Measurements from ENCODE around the gene CCSER1.
"Not testable (repeated sequence)": the region's sequence is repeated elsewhere in the genome, so short reads cannot be mapped to it uniquely, and the experiment has no call there.

The CCSER1 gene

DNA sequence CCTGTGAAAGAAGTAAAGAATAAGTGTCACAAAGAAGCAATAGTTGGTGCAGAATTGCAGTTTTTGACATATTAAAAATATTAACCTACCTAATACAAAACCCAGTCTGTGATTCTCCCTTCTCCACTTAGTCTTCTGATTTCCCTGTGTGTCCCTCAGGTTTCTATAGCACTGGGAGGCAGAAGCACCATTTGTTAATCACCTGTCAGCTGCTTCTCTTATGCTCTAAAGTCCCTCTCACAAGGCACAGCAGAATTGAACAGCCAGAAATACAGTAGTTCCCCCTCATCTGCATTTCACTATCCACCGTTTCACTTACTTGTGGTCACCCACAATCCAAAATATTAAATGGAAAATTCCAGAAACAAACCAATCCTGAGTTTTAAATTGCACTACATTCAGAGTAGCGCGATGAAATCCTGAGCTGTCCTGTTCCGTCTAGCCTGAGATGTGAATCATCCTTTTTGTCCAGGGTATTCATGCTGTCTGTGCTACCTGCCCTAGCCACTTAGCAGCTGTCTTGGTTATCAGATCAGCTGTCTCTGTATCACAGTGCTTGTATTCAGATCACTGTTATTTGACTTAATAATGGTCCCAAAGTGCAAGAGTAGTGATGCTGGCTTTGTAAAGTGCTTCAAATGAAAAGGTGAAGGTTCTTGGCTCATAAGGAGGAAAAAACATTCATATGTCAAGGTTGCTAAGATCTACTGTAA, 1192.5 kb downstream of the CCSER1 start:
- Histone ChIP-seq H3K4me1 (ENCODE audit: insufficient read depth, low read length) (no peaks in the 10 kb centered on the region), H3K27ac (ENCODE audit: low read length) (no peak overlapping the region), H3K9ac (ENCODE audit: low read depth, low read length) (no peak overlapping the region)

DNA sequence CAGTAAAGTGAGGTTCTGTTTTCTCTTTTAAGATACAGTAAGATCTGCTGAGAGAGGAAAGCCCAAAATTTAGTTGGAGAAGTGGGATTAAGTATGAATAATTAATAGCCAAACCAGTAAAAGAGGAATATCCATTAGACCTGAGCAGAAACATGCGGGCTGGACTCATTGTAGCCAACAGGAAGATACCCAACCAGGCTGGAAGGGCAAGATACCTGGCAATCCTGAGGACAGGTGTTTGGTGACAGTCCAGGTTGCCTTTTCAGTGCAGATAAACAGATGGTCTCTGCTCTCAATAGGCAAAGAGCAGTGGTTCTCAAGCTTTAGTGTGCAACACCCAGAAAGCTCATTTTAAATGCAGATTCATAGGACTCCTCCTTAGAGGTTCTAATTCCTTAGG, 1195.8 kb downstream of the CCSER1 start:
- Histone ChIP-seq H3K9me3 (ENCODE audit: insufficient read depth, low read depth, low read length) (peaks cover 20% of the 10 kb centered on the region), H3K9ac (ENCODE audit: low read depth, low read length) (no peak overlapping the region)

More for the DNA sequence above, 1192.5 kb downstream of the CCSER1 start:
- Histone ChIP-seq H3K36me3 (ENCODE audit: insufficient read depth, low read depth, low read length) (no peaks in the 10 kb centered on the region), H3K27me3 (ENCODE audit: insufficient read depth, low read length) (no peaks in the 10 kb centered on the region), H3K9me3 (ENCODE audit: insufficient read depth, low read depth, low read length) (no peaks in the 10 kb centered on the region), H3K4me3 (ENCODE audit: low read length) (no peak overlapping the region)

DNA sequence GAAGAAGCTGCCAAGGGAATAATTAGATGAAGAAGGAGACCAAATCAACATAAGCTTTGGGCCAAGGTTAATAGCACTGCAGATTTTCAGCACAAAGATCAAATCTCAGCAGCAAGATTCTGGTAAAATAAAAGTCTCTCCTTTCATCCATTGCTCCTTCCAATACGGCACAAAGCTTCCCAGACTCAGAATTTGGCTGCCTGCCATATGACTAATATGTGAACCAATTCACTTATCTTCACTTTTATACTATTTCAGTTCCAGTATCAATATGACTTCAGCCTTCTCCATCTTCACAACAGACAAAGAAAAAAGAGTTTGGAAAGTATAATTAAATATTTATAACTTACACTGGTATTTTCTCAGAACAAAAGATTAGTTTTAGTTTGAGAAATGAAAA, 1198.3 kb downstream of the CCSER1 start:
- H3K9ac ChIP-seq (ENCODE audit: low read depth, low read length) = no peak overlapping the region
- peaks cover 31% of the 10 kb centered on the region for H3K9me3 ChIP-seq (ENCODE audit: insufficient read depth, low read depth, low read length)
- H3K36me3 ChIP-seq (ENCODE audit: insufficient read depth, low read depth, low read length) = no peaks in the 10 kb centered on the region
- no peaks in the 10 kb centered on the region for H3K27me3 ChIP-seq (ENCODE audit: insufficient read depth, low read length)
- H3K4me1 ChIP-seq (ENCODE audit: insufficient read depth, low read length) = no peaks in the 10 kb centered on the region
- no peak overlapping the region for H3K4me3 ChIP-seq (ENCODE audit: low read length)
- H3K27ac ChIP-seq (ENCODE audit: low read length) = no peak overlapping the region

More for the DNA sequence above, 1195.8 kb downstream of the CCSER1 start:
- H3K4me3 ChIP-seq (ENCODE audit: low read length) = no peak overlapping the region
- no peaks in the 10 kb centered on the region for H3K27me3 ChIP-seq (ENCODE audit: insufficient read depth, low read length)
- no peak overlapping the region for H3K27ac ChIP-seq (ENCODE audit: low read length)
- H3K36me3 ChIP-seq (ENCODE audit: insufficient read depth, low read depth, low read length) = no peaks in the 10 kb centered on the region
- no peaks in the 10 kb centered on the region for H3K4me1 ChIP-seq (ENCODE audit: insufficient read depth, low read length)

DNA sequence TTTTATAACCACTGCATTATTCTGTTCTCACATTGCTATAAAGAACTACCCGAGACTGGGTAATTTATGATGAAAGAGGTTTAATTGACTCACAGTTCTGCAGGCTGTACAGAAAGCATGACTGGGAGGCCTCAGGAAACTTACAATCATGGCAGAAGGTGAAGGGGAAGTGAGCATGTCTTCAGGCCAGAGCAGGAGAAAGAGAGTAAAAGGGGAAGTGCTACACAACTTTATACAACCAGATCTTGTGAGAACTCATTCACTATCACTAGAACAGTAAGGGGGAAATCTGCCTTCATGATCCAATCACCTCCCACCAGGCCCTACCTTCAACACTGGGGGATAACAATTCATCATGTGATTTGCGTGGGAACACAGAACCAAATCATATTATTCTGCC, 1199.0 kb downstream of the CCSER1 start:
- not testable (repeated sequence) for H3K4me3 ChIP-seq (ENCODE audit: low read length); H3K9ac ChIP-seq (ENCODE audit: low read depth, low read length); H3K27me3 ChIP-seq (ENCODE audit: insufficient read depth, low read length); H3K27ac ChIP-seq (ENCODE audit: low read length); H3K36me3 ChIP-seq (ENCODE audit: insufficient read depth, low read depth, low read length); H3K4me1 ChIP-seq (ENCODE audit: insufficient read depth, low read length)
- H3K9me3 ChIP-seq (ENCODE audit: insufficient read depth, low read depth, low read length) = peaks cover 31% of the 10 kb centered on the region

DNA sequence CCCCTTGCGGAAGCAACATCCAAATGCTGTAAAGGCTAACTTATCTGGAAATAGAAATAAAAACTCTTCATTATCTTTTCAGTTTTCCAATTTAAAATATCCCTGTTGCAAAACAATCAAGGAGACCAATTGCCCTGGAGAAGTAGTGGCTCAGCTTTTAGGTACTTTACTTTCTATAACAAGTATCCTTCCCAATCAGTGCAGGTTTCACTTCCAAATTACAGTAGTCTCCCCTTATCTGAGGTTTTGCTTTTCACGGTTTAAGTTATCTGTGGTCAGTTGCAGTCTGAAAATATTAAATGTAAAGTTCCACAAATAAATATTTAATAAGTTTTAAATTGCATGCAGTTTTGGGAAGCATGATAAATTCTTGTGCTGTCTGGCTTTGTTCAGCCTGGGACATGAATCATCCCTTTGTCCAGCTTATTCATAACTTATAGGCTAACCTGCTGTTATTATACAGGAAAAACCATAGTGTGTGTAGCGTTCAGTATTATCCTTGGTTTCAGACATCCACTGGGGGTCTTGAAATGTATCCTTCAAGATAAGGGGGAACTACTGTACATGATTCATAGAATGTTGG, 1203.5 kb downstream of the CCSER1 start:
- Histone ChIP-seq H3K9me3 (ENCODE audit: insufficient read depth, low read depth, low read length) (peaks cover 31% of the 10 kb centered on the region), H3K27ac (ENCODE audit: low read length) (no peak overlapping the region), H3K36me3 (ENCODE audit: insufficient read depth, low read depth, low read length) (no peaks in the 10 kb centered on the region), H3K4me1 (ENCODE audit: insufficient read depth, low read length) (no peaks in the 10 kb centered on the region), H3K4me3 (ENCODE audit: low read length) (no peak overlapping the region), H3K27me3 (ENCODE audit: insufficient read depth, low read length) (no peaks in the 10 kb centered on the region), H3K9ac (ENCODE audit: low read depth, low read length) (no peak overlapping the region)

DNA sequence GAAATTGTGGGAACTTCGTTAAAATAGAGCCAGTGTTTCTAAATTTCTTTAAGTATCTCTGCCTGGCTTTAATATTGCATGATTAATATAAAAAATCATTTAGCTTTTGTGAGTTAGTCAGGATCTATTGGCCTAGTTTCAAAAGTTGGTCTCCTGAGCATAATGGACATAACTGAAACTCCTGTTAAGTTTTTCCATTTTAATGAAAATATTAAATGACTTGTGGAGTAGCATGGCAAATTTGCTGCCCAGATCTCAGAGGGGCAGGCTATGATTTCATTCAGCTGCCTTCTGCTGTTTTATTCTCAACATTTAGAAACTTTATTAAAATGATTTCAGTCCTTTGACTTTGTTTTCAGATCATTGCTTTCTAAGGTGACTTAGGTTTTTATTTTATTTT, 1213.6 kb downstream of the CCSER1 start:
- Histone ChIP-seq H3K27ac (ENCODE audit: low read length) (no peak overlapping the region), H3K36me3 (ENCODE audit: insufficient read depth, low read depth, low read length) (no peaks in the 10 kb centered on the region), H3K27me3 (ENCODE audit: insufficient read depth, low read length) (no peaks in the 10 kb centered on the region), H3K4me3 (ENCODE audit: low read length) (no peak overlapping the region), H3K4me1 (ENCODE audit: insufficient read depth, low read length) (no peaks in the 10 kb centered on the region), H3K9ac (ENCODE audit: low read depth, low read length) (no peak overlapping the region), H3K9me3 (ENCODE audit: insufficient read depth, low read depth, low read length) (no peaks in the 10 kb centered on the region)

DNA sequence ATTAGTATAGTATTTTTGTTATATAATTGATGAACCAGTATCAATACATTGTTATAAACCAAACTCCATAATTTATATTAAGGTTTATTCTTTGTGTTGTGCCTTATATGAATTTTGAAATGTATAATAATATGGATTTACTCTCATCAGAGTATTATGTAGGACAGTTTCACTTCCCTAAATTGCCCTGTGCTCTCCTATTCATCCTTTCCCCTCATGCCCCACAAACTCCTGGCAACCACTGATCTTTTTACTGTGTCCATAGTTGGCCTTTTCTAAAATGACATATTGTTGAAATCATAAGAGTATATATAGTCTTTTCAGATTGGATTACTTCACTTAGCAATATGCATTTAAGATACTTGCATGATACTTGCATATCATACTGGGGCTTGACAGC, 1218.4 kb downstream of the CCSER1 start:
- Histone ChIP-seq H3K36me3 (ENCODE audit: insufficient read depth, low read depth, low read length) (no peaks in the 10 kb centered on the region), H3K4me3 (ENCODE audit: low read length) (no peak overlapping the region), H3K9ac (ENCODE audit: low read depth, low read length) (no peak overlapping the region), H3K27me3 (ENCODE audit: insufficient read depth, low read length) (no peaks in the 10 kb centered on the region), H3K9me3 (ENCODE audit: insufficient read depth, low read depth, low read length) (no peaks in the 10 kb centered on the region), H3K4me1 (ENCODE audit: insufficient read depth, low read length) (no peaks in the 10 kb centered on the region), H3K27ac (ENCODE audit: low read length) (no peak overlapping the region)

DNA sequence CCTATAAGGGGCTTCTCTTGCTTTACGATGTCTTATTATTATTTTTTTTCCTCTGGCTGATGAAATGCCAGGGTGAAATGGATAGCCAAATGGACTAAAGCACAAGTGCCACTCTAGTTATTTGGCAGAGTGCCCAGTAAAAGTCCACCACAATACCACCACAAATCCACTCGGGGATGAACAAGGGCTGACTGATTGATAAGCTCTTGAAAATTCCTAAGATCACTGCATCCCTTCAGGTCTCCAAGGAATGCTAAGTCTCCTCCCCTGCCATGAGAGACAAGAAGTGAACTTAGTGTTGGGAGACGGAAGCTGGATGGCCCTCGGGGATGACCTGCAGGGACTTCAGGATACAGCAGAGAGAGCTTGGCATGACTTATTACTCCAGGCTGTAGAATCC, 1229.3 kb downstream of the CCSER1 start:
- H3K9ac ChIP-seq (ENCODE audit: low read depth, low read length); H3K27me3 ChIP-seq (ENCODE audit: insufficient read depth, low read length); H3K4me1 ChIP-seq (ENCODE audit: insufficient read depth, low read length); H3K27ac ChIP-seq (ENCODE audit: low read length); H3K4me3 ChIP-seq (ENCODE audit: low read length); H3K36me3 ChIP-seq (ENCODE audit: insufficient read depth, low read depth, low read length); H3K9me3 ChIP-seq (ENCODE audit: insufficient read depth, low read depth, low read length): not testable (repeated sequence)

DNA sequence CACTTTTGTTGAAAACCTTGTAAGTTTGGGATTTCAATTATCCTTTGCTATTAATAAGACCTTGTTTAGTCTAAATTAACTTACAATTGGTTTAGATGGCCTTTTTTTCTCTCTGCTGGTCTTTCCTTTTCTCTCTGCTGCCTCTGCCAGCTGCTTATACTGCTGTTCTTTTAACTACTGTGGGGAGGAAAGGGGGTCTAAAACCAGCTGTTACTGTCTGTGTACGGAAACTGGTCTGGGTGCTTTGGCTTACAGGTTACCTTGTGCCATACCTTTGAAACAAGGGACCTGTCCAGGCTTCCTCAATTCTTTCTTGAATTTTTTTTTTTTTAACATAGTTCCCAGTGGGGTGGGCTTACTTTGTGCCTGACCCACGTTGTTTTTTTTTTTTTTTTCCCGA, 1230.8 kb downstream of the CCSER1 start:
- not testable (repeated sequence) for H3K9ac ChIP-seq (ENCODE audit: low read depth, low read length); H3K27ac ChIP-seq (ENCODE audit: low read length); H3K4me3 ChIP-seq (ENCODE audit: low read length)

DNA sequence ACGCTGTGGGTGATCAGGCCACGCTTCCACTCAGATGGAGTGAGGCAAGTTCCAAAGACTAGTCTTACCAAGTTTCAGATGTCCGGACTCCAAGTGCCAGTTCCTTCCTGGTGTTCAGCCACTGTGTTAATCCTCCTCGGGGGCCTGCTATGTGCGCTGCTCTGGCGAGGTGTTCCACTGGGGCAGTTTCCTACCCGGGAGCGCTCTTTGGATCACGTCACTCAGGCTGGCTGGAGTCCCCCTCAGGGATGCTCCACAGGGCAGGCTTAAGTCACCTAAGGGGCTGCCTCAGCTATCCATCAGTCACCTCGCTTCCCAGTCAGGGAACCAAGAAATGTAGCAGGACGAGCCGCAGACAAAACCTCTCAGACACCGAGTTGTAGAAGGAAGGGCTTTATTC, 1231.4 kb downstream of the CCSER1 start:
- H3K4me3 ChIP-seq (ENCODE audit: low read length) = not testable (repeated sequence)

More for the DNA sequence above, 1230.8 kb downstream of the CCSER1 start:
- not testable (repeated sequence) for H3K9me3 ChIP-seq (ENCODE audit: insufficient read depth, low read depth, low read length); H3K36me3 ChIP-seq (ENCODE audit: insufficient read depth, low read depth, low read length); H3K4me1 ChIP-seq (ENCODE audit: insufficient read depth, low read length); H3K27me3 ChIP-seq (ENCODE audit: insufficient read depth, low read length)

DNA sequence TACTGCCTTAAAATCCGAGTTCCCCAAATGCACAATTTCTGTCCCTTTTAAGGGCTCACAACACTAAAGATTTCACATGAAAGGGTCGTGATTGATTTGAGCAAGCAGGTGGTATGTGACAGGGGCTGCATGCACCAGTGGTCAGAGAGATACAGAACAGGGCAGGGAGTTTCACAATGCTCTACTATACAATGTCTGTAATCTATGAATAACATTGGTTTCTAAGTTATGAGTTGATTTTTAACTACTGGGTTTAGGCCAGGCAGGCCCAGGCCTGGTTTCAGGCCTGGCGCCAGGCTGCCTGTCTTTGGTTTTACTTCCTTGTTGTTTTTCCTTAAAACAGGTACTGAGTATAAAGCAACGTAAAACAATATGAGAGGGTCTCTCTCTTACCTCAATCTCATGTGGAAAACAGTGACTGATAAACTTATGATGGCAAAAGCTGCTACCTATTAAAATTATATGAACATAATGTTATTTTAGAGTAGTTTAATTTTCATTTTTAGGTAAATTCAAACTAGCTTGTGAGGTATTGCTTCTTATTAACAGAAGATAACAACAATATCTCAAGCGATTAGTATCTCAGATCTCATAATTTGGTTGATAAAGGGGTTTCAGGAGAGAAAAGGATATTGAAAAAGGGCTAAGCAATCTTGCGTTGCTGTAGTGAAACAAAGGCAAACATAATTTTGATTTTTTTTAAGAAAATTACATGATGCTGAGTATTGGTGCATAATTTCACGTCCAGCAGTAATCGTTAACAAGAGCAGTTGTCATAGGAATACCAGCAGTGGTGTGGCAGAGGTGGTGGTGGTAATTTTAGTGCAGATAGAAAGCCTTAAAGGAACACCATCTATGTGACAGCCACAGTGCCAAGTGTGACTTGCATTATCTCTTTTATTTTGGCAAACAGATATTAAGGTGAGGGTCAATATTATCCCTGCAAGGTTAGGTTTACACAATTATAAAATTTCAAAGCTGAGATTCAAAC, 1232.1 kb downstream of the CCSER1 start:
- H3K9me3 ChIP-seq (ENCODE audit: insufficient read depth, low read depth, low read length) = no peaks in the 10 kb centered on the region
- H3K4me3 ChIP-seq (ENCODE audit: low read length) = no peak overlapping the region
- H3K27ac ChIP-seq (ENCODE audit: low read length) = no peak overlapping the region
- H3K9ac ChIP-seq (ENCODE audit: low read depth, low read length) = no peak overlapping the region
- H3K27me3 ChIP-seq (ENCODE audit: insufficient read depth, low read length) = no peaks in the 10 kb centered on the region
- no peaks in the 10 kb centered on the region for H3K4me1 ChIP-seq (ENCODE audit: insufficient read depth, low read length)
- no peaks in the 10 kb centered on the region for H3K36me3 ChIP-seq (ENCODE audit: insufficient read depth, low read depth, low read length)

More for the DNA sequence above, 1231.4 kb downstream of the CCSER1 start:
- not testable (repeated sequence) for H3K36me3 ChIP-seq (ENCODE audit: insufficient read depth, low read depth, low read length); H3K27me3 ChIP-seq (ENCODE audit: insufficient read depth, low read length); H3K4me1 ChIP-seq (ENCODE audit: insufficient read depth, low read length); H3K9me3 ChIP-seq (ENCODE audit: insufficient read depth, low read depth, low read length); H3K27ac ChIP-seq (ENCODE audit: low read length); H3K9ac ChIP-seq (ENCODE audit: low read depth, low read length)

All from iPS-20b (cell line).